ENCODE data around the gene RNF6. TPM values are rescaled to one million over a fixed set of nuclear protein-coding genes. Genes with fewer than 3 reads are reported as not detected.

RNF6 gene
- total RNA-seq, 1 experiment from 2014 or later: 33.2 TPM

DNA sequence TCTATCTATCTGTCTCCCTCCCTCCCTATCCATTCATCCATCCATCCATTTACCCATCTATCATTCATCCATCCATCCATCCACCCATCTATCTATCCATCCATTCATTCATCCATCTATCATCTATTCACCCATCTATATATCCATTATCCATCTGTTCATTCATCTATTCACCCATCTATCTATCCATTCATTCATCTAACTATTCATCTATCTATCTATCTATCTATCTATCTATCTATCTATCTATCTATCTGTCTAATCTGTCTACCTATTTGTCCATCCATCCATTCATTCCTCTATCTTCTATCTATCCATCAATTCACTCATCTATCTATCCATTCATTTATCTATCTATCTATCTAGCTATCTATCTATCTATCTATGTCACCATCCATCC, 27.4 kb upstream of the RNF6 start:
- CTCF ChIA-PET: no interaction called here
- Histone ChIP-seq H3K27ac (ENCODE audit: low read depth, low read length) (no peak overlapping the region), H3K4me2 (ENCODE audit: low read length) (no peak overlapping the region), H3K9ac (ENCODE audit: low read length) (no peak overlapping the region), H3K79me2 (ENCODE audit: insufficient read depth, low read length) (peaks cover 1% of the 10 kb centered on the region; the same call in 1 of the 2 replicates), H3K4me1 (ENCODE audit: control insufficient read depth in 1 of 2, insufficient read depth in 2 of 2, low read length in 2 of 2) (peaks cover 0 to 4% of the 10 kb centered on the region in 2 experiments; a peak in 1 of 4 replicates), H3K27me3 (ENCODE audit: insufficient read depth, low read length) (no peaks in the 10 kb centered on the region), H3K4me3 (replicated peaks in 1 of 2; ENCODE audit: low read depth in 1 of 2, low read length in 2 of 2) (no peak overlapping the region), H3K9me2 (ENCODE audit: insufficient read depth) (no peaks in the 10 kb centered on the region), H4K20me1 (ENCODE audit: insufficient read depth) (no peaks in the 10 kb centered on the region), H3K36me3 (ENCODE audit: control insufficient read depth in 1 of 2, insufficient read depth in 2 of 2, low read length in 2 of 2) (no peaks in the 10 kb centered on the region), H2AFZ (ENCODE audit: low read depth, low read length, poor library complexity, severe bottlenecking) (no peak overlapping the region), H3K9me3 (ENCODE audit: control insufficient read depth in 1 of 2, insufficient read depth in 1 of 2, low read depth in 1 of 2, low read length in 2 of 2) (no peaks in the 10 kb centered on the region)
- TF ChIP-seq JUND (IDR thresholded peaks at IDR 0.05) (no peak), POLR2AphosphoS5 (IDR thresholded peaks at IDR 0.05; ENCODE audit: low read depth, low read length) (no peak), ZFX (IDR thresholded peaks at IDR 0.05) (no peak), SIN3A (IDR thresholded peaks at IDR 0.05; ENCODE audit: low read depth) (no peak), POLR2A (IDR thresholded peaks at IDR 0.05; ENCODE audit: borderline replicate concordance, extremely low read depth, insufficient read depth, insufficient read length) (no peak), FOSL1 (IDR thresholded peaks at IDR 0.05; ENCODE audit: low read depth) (no peak), SRF (IDR thresholded peaks at IDR 0.05; ENCODE audit: low read depth) (no peak), CEBPB (IDR thresholded peaks at IDR 0.05; ENCODE audit: low read depth) (no peak), REST (IDR thresholded peaks at IDR 0.05; ENCODE audit: low read depth) (no peak), ZNF274 (IDR thresholded peaks at IDR 0.05; ENCODE audit: low read depth, low read length) (no peak), SP1 (IDR thresholded peaks at IDR 0.05; ENCODE audit: low read depth) (no peak), CBX3 (IDR thresholded peaks at IDR 0.05; ENCODE audit: low read depth) (no peak), EGR1 (IDR thresholded peaks at IDR 0.05; ENCODE audit: low read depth) (no peak), YY1 (IDR thresholded peaks at IDR 0.05; ENCODE audit: extremely low read depth, insufficient replicate concordance, low read depth, low read length) (no peak), RAD21 (IDR thresholded peaks at IDR 0.05; ENCODE audit: low read depth) (no peak), ELF1 (IDR thresholded peaks at IDR 0.05; ENCODE audit: borderline replicate concordance, low read depth) (no peak)
- TF ChIP-seq, protein P1, sequence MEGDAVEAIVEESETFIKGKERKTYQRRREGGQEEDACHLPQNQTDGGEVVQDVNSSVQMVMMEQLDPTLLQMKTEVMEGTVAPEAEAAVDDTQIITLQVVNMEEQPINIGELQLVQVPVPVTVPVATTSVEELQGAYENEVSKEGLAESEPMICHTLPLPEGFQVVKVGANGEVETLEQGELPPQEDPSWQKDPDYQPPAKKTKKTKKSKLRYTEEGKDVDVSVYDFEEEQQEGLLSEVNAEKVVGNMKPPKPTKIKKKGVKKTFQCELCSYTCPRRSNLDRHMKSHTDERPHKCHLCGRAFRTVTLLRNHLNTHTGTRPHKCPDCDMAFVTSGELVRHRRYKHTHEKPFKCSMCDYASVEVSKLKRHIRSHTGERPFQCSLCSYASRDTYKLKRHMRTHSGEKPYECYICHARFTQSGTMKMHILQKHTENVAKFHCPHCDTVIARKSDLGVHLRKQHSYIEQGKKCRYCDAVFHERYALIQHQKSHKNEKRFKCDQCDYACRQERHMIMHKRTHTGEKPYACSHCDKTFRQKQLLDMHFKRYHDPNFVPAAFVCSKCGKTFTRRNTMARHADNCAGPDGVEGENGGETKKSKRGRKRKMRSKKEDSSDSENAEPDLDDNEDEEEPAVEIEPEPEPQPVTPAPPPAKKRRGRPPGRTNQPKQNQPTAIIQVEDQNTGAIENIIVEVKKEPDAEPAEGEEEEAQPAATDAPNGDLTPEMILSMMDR (IDR thresholded peaks at IDR 0.05 in 2 of 3, conservative IDR thresholded peaks at IDR 0.05 in 1 of 3; ENCODE audit: borderline replicate concordance in 1 of 3, insufficient read depth in 1 of 3, low read depth in 2 of 3, low read length in 2 of 3): no peak
- TF ChIP-seq, protein P2, sequence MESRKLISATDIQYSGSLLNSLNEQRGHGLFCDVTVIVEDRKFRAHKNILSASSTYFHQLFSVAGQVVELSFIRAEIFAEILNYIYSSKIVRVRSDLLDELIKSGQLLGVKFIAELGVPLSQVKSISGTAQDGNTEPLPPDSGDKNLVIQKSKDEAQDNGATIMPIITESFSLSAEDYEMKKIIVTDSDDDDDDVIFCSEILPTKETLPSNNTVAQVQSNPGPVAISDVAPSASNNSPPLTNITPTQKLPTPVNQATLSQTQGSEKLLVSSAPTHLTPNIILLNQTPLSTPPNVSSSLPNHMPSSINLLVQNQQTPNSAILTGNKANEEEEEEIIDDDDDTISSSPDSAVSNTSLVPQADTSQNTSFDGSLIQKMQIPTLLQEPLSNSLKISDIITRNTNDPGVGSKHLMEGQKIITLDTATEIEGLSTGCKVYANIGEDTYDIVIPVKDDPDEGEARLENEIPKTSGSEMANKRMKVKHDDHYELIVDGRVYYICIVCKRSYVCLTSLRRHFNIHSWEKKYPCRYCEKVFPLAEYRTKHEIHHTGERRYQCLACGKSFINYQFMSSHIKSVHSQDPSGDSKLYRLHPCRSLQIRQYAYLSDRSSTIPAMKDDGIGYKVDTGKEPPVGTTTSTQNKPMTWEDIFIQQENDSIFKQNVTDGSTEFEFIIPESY (IDR thresholded peaks at IDR 0.05; ENCODE audit: extremely low read depth, insufficient replicate concordance, low read length): no peak
- TF ChIP-seq, protein P3, sequence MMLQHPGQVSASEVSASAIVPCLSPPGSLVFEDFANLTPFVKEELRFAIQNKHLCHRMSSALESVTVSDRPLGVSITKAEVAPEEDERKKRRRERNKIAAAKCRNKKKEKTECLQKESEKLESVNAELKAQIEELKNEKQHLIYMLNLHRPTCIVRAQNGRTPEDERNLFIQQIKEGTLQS (IDR thresholded peaks at IDR 0.05): no peak
- POLR2A ChIA-PET: no interaction called here
- RAD21 ChIA-PET (ENCODE audit: low non-redundant PET in 1 of 2, low total read pairs in 2 of 2, uncharacterized antibody in 2 of 2, unreplicated experiment in 2 of 2): no interaction called here
- DNase-seq (ENCODE audit: low read depth, low spot score) (no peak), ATAC-seq (no peak)
- intact Hi-C loops (cut with micrococcal nuclease): no loop called here
- no TSS peak for BruUV-seq (replicated peaks)
